ENCODE results near the gene ARX. TPM values are rescaled to one million over a fixed set of nuclear protein-coding genes. Genes with fewer than 3 reads are reported as not detected.

Gene ARX
- total RNA-seq, 1 experiment from 2014 or later: not detected

DNA sequence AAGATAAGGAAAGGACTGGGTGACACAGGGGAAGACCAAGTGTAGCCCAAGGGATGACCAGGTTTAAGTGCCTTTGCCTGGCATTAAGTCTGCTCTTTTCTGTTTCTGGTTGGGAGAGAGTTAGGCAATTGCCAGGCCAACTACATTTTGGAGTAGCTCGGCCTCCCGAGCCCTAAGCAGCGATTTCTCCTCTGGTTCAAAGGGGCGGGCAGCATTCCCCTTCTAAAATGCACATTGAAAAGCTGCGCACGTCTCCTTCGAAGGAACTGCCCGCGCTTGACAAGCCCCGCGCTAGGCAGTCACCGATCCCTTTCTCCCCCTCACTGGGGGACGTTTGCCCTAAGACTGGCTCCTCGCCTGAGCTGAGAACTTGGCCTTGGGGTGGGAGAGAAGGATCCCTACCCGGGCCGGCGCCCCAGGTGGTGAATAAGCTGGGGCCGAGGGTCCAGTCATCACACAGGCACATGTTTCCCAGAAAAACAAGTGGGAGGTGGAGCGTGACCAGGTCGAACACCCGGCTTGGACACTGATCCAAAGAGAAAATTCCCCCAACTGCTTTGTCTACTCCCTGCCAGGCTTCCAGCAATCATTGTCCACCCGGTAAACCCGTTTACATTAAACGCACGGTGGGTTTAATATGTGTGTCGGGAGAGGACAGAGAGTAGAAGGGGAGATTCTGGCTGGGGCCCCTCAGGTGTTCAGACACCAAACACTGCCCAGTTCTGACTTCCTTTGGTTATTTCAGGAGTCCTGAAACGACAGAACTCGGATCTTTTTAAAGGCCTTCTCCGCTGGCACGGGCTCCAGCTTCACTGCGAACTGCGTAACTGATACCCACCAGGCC is 4.0 kb downstream of the ARX start:
- Histone ChIP-seq H3K27me3 (ENCODE audit: low read length) (peaks cover 56% of the 10 kb centered on the region), H3K9me2 (replicated peaks; ENCODE audit: low read length) (no peaks in the 10 kb centered on the region), H4K20me1 (ENCODE audit: low read length) (no peaks in the 10 kb centered on the region), H3K4me1 (ENCODE audit: insufficient read depth, low read length) (no peaks in the 10 kb centered on the region), H3K36me3 (ENCODE audit: low read depth, low read length) (no peaks in the 10 kb centered on the region), H3K27ac (ENCODE audit: low read length) (no peak overlapping the region), H3K4me3 (ENCODE audit: low read length) (no peak overlapping the region), H2AFZ (ENCODE audit: low read length) (no peak overlapping the region), H3K79me2 (ENCODE audit: low read length) (no peaks in the 10 kb centered on the region), H3K9ac (ENCODE audit: low read length) (no peak overlapping the region), H3K9me3 (ENCODE audit: low read length) (no peaks in the 10 kb centered on the region), H3F3A (ENCODE audit: low read length, unreplicated experiment) (no peaks in the 10 kb centered on the region), H3K4me2 (ENCODE audit: low read length) (no peak overlapping the region)
- no peak; the same call in 1 of the 2 replicates for ATAC-seq
- BruUV-seq (replicated peaks): no TSS peak
- intact Hi-C loops (cut with micrococcal nuclease): no loop called here
- DNase-seq: no peak
- CTCF ChIA-PET: no interaction called here
- POLR2A ChIA-PET (ENCODE audit: unreplicated experiment): interaction anchor here (0.5 kb wide), 1 partner anchor 133 kb away, joined by 8 read pairs; no protein-coding TSS in a partner anchor
- TF ChIP-seq, protein P1, sequence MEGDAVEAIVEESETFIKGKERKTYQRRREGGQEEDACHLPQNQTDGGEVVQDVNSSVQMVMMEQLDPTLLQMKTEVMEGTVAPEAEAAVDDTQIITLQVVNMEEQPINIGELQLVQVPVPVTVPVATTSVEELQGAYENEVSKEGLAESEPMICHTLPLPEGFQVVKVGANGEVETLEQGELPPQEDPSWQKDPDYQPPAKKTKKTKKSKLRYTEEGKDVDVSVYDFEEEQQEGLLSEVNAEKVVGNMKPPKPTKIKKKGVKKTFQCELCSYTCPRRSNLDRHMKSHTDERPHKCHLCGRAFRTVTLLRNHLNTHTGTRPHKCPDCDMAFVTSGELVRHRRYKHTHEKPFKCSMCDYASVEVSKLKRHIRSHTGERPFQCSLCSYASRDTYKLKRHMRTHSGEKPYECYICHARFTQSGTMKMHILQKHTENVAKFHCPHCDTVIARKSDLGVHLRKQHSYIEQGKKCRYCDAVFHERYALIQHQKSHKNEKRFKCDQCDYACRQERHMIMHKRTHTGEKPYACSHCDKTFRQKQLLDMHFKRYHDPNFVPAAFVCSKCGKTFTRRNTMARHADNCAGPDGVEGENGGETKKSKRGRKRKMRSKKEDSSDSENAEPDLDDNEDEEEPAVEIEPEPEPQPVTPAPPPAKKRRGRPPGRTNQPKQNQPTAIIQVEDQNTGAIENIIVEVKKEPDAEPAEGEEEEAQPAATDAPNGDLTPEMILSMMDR (conservative IDR thresholded peaks at IDR 0.05; ENCODE audit: low read depth, low read length): no peak
- TF ChIP-seq EZH2 (IDR thresholded peaks at IDR 0.05; ENCODE audit: low read length, unreplicated experiment) (no peak), EZH2phosphoT487 (IDR thresholded peaks at IDR 0.05; ENCODE audit: borderline replicate concordance, low read length) (no peak)

DNA sequence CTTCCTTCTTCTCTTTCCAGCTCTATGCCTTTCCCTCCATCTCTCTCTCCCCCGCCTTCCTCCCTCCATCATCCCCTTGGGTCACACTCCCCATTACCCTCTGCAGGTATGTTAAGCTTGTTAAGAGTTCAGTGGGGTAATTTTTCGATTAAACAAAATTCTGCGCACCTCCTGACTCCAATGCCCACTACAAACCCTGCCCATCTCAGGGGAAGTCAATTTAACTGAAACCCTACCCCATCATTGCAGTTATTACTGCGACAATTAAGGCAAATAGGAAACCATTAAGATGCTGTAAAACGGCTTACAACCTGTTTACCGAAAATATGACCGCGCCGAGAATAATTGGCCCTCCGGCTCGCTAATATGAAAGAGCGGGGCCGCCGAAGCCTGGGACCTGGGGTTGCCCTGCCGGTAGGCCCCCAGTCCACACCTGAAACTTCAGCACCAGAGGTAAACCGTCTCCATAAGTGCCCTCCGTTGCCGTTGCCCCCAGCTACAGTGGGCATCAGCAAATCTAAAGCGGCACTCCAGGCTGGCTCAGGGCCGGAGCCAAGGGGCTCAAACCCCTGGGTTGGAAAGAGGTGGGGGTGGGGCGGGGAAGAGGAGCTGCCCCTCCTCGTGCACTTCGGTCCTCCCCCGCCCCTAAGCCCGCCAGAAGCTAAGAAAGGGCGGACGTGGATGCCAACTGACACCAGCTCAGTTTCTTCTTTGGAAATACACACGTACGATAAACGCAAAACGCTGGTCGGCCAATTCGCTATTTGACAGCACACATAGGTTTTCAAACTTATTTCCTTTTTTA is 4.8 kb downstream of the ARX start:
- Histone ChIP-seq H3K27me3 (ENCODE audit: low read length) (peaks cover 64% of the 10 kb centered on the region), H2AFZ (ENCODE audit: low read length) (no peak overlapping the region), H3K4me3 (ENCODE audit: low read length) (no peak overlapping the region), H3F3A (ENCODE audit: low read length, unreplicated experiment) (no peaks in the 10 kb centered on the region), H3K4me1 (ENCODE audit: insufficient read depth, low read length) (no peaks in the 10 kb centered on the region), H3K9me3 (ENCODE audit: low read length) (no peaks in the 10 kb centered on the region), H4K20me1 (ENCODE audit: low read length) (no peaks in the 10 kb centered on the region), H3K4me2 (ENCODE audit: low read length) (no peak overlapping the region), H3K27ac (ENCODE audit: low read length) (no peak overlapping the region), H3K9ac (ENCODE audit: low read length) (no peak overlapping the region), H3K79me2 (ENCODE audit: low read length) (no peaks in the 10 kb centered on the region), H3K36me3 (ENCODE audit: low read depth, low read length) (no peaks in the 10 kb centered on the region), H3K9me2 (replicated peaks; ENCODE audit: low read length) (no peaks in the 10 kb centered on the region)
- TF ChIP-seq, protein P1 (conservative IDR thresholded peaks at IDR 0.05; ENCODE audit: low read depth, low read length): no peak
- TF ChIP-seq EZH2phosphoT487 (IDR thresholded peaks at IDR 0.05; ENCODE audit: borderline replicate concordance, low read length): no peak
- no peak for TF ChIP-seq EZH2 (IDR thresholded peaks at IDR 0.05; ENCODE audit: low read length, unreplicated experiment)
- POLR2A ChIA-PET (ENCODE audit: unreplicated experiment): interaction anchor here (0.5 kb wide), 1 partner anchor 132 kb away, joined by 8 read pairs; no protein-coding TSS in a partner anchor
- DNase-seq (no peak), ATAC-seq (no peak)
- intact Hi-C loops (cut with micrococcal nuclease): no loop called here
- BruUV-seq (replicated peaks): no TSS peak
- CTCF ChIA-PET: no interaction called here

All from PC-3 (cell line).